Renal cortex interstitium (tissue), 11 donors: ENCODE measurements around the gene ZBTB20. TPM values are rescaled to one million over a fixed set of nuclear protein-coding genes. Genes with fewer than 3 reads are reported as not detected.
A peak's percentile ranks its signal among the peaks of the same experiment; 100 is the strongest.

Experiments
- DNase-seq, 11 donors: peaks; one replicate each; pipeline ENCODE4 v3.0.0-alpha.2; 2013; ENCODE audit warnings: low read depth in 9 of 11, low spot score in 4 of 11; ENCODE audit errors: extremely low read depth in 1 of 11
- polyA plus RNA-seq, 3 donors: library from polyadenylated mRNA; unstranded; fragments of 120-200 nt; gene quantifications; one replicate each; pipeline ENCODE4 v1.2.1, GENCODE V29; 2013; ENCODE audit not compliant: insufficient read length in 3 of 3

Gene ZBTB20
- polyA plus RNA-seq, 3 donors, result 5.5 to 6.9 (median 6.6) TPM

GRCh38 chr3:114299421-114299820 is 847.7 kb downstream of the ZBTB20 start:
- DNase-seq, result no peak

GRCh38 chr3:114295946-114296345 is 851.1 kb downstream of the ZBTB20 start:
- DNase-seq, result no peak

- DNase-seq, result no peak
Measured at GRCh38 chr3:114294940-114295480, 852.1 kb downstream of the ZBTB20 start.

- DNase-seq, result no peak
Measured at GRCh38 chr3:114293838-114294535, 853.1 kb downstream of the ZBTB20 start, which contains the start of gene TIGIT. Gene TIGIT (plus strand): TSS chr3:114294028. CDS start chr3:114294062, 34 bp downstream.

- DNase-seq, result peak in 7 of 11 donors; percentile 3 to 28 (median 9)
Measured at GRCh38 chr3:114290911-114291901, 855.9 kb downstream of the ZBTB20 start.

GRCh38 chr3:114286266-114286665 is 860.8 kb downstream of the ZBTB20 start:
- DNase-seq, result no peak

- DNase-seq, result no peak
Measured at GRCh38 chr3:114285648-114286230, 861.3 kb downstream of the ZBTB20 start.

GRCh38 chr3:114284644-114285043 is 862.4 kb downstream of the ZBTB20 start:
- no peak for DNase-seq
